ENCODE data around the gene CIAO2B.
"Not testable (repeated sequence)": the region's sequence is repeated elsewhere in the genome, so short reads cannot be mapped to it uniquely, and the experiment has no call there.

CIAO2B gene

GRCh38 chr16:66934138-66934838, at the start of gene CIAO2B:
Gene CIAO2B, minus strand, starts transcription at chr16:66934402. Its CDS starts 38 bp downstream, at chr16:66934364.
- peak; percentile 79 for DNase-seq

- no peak for DNase-seq
Observed at GRCh38 chr16:66983033-66983432, 48.8 kb upstream of the CIAO2B start.

GRCh38 chr16:66979011-66979717, 45.0 kb upstream of the CIAO2B start:
- DNase-seq = no peak

- DNase-seq = peak; percentile 76
Observed at GRCh38 chr16:66977341-66978113, 43.3 kb upstream of the CIAO2B start.

- no peak for DNase-seq
Observed at GRCh38 chr16:66976746-66977145, 42.5 kb upstream of the CIAO2B start.

- no peak for DNase-seq
Observed at GRCh38 chr16:66975302-66975893, 41.2 kb upstream of the CIAO2B start.

- peak; percentile 4 for DNase-seq
Observed at GRCh38 chr16:66974932-66975246, 40.7 kb upstream of the CIAO2B start.

GRCh38 chr16:66974156-66974931, 40.1 kb upstream of the CIAO2B start:
- DNase-seq = not testable (repeated sequence)

- no peak for DNase-seq
Observed at GRCh38 chr16:66973716-66974115, 39.5 kb upstream of the CIAO2B start.

- DNase-seq = no peak
Observed at GRCh38 chr16:66972983-66973382, 38.8 kb upstream of the CIAO2B start.

GRCh38 chr16:66970775-66971720, 36.8 kb upstream of the CIAO2B start:
- no peak for DNase-seq

- DNase-seq = no peak
Observed at GRCh38 chr16:66968847-66969246, 34.6 kb upstream of the CIAO2B start.

GRCh38 chr16:66964049-66964448, 29.8 kb upstream of the CIAO2B start:
- DNase-seq = peak; percentile 6

GRCh38 chr16:66961914-66962313, 27.7 kb upstream of the CIAO2B start:
- DNase-seq = peak; percentile 78

- DNase-seq = peak; percentile 48
Observed at GRCh38 chr16:66961065-66961744, 27.0 kb upstream of the CIAO2B start, which contains the start of gene CES3. Gene CES3, plus strand, starts transcription at chr16:66961266. Its CDS starts 42 bp downstream, at chr16:66961308.

GRCh38 chr16:66960270-66960669, 26.1 kb upstream of the CIAO2B start:
- no peak for DNase-seq

- DNase-seq = no peak
Observed at GRCh38 chr16:66959704-66960161, 25.5 kb upstream of the CIAO2B start.

GRCh38 chr16:66958857-66959703, 24.9 kb upstream of the CIAO2B start:
- no peak for DNase-seq

- DNase-seq = not testable (repeated sequence)
Observed at GRCh38 chr16:66956154-66956457, 21.9 kb upstream of the CIAO2B start.
